Spinal cord (tissue), 10 donors: ENCODE results near the gene TBXAS1. TPM values are rescaled to one million over a fixed set of nuclear protein-coding genes. Genes with fewer than 3 reads are reported as not detected.

Source experiments
- DNase-seq, 6 donors: peaks; one replicate each; pipeline versions ENCODE4 v3.0.0 to v3.0.0-alpha.2; 2013 to 2015; ENCODE audit warnings: low spot score in 6 of 6, low read depth in 4 of 6
- H3K27ac ChIP-seq: one replicate; pipeline ENCODE4 v1.5.1; 2013; ENCODE audit warnings: low read depth, low read length, control low read depth
- H3K27me3 ChIP-seq: one replicate; pipeline ENCODE4 v1.6.1; 2013; ENCODE audit warnings: low read length; ENCODE audit not compliant: control insufficient read depth, insufficient read depth
- H3K36me3 ChIP-seq: one replicate; pipeline ENCODE4 v1.6.1; 2013; ENCODE audit warnings: low read length; ENCODE audit not compliant: control insufficient read depth, insufficient read depth
- H3K4me1 ChIP-seq: one replicate; pipeline ENCODE4 v1.6.1; 2013; ENCODE audit warnings: low read length; ENCODE audit not compliant: control insufficient read depth, insufficient read depth
- H3K4me3 ChIP-seq: one replicate; pipeline ENCODE4 v1.5.1; 2013; ENCODE audit warnings: low read depth, low read length, control low read depth
- H3K9me3 ChIP-seq: one replicate; pipeline ENCODE4 v1.6.1; 2013; ENCODE audit warnings: low read length; ENCODE audit not compliant: control insufficient read depth, insufficient read depth
- WGBS: methylation state at CpG from one replicate; pipeline ENCODE4 v1.1.5; 2013; ENCODE audit warnings: missing lambda C conversion rate; ENCODE audit not compliant: insufficient coverage; 5-methylcytosine and 5-hydroxymethylcytosine counted together
- long read RNA-seq, 4 donors: transcript quantifications; one replicate each; lab custom pipeline, GENCODE V29; 2026
- polyA plus RNA-seq, 2 donors: library from polyadenylated mRNA; unstranded; fragments of 120-200 nt; gene quantifications; one replicate each; pipeline ENCODE4 v1.2.1, GENCODE V29; 2013; ENCODE audit not compliant: insufficient read length in 2 of 2
- total RNA-seq, 2 donors: library from RNA; depleted of rRNA in 1 of 2; stranded (reverse); fragments of 120-200 nt in 1 of 2; fragments of >200 nt in 1 of 2; gene quantifications; one replicate each; pipeline versions ENCODE4 v1.2.3 to v1.2.4, GENCODE V29; 2013 to 2014
- donor health status: healthy.

The TBXAS1 gene
- total RNA-seq (10 to 100 TPM; 10.7 to 11.9 TPM), polyA plus RNA-seq (10 to 100 TPM in 1 of 2 donors, 1 to 10 TPM in 1; 8.1 to 10.0 TPM)
- long read RNA-seq, donor 1, partial matches to known transcripts, result 0 of 2 reads
- long read RNA-seq, donor 1, other reads (novel, unspliced or antisense), result 0 of 2 reads
- long read RNA-seq, donor 2, result 0 reads
- long read RNA-seq, donor 3, partial matches to known transcripts, result 0 of 1 reads
- long read RNA-seq, donor 3, other reads (novel, unspliced or antisense), result 0 of 1 reads
- long read RNA-seq, donor 4, result 0 reads

DNA sequence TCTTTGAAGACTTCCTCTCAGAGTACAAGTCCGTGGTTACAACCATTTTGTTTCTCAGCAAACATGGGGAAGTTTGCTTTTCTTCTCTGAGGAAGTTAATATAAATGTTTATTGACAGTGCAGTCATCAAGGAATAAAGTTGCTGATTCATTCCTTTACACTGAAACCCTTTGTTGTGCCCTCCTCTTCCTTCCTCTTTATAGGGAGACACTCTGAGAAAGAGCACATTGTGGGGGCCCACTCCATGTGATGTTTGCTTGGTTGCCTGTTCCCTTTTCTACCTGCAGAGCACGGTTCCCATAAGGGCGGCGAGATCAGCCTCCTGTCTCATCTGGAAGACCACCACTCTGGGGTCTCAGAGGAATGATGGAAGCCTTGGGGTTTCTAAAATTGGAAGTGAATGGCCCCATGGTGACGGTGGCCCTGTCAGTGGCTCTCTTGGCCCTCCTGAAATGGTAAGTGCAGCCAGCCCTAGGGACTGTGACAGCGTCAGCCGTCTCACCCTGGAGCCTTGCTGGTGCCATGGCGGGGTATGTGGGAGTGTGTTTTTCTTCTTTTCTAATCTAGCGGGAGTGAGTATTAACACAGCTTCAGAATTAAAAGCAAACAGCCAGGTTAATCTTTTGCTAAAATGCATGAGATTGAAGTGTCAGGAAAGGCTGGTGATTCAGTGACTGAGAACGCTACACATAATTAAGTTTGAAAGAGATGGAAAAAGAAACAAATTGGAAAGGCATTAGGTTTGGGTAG is at the start of gene TBXAS1:
TBXAS1 (plus strand) TSS at position 240 of the 750 bp plus-strand sequence; CDS start at position 367, 127 bp downstream.
- WGBS, result 92% methylated on average over 4 of the region's 10 CpGs
- no peaks in the 10 kb centered on the region for H3K36me3 ChIP-seq
- DNase-seq, result no peak
- no peaks in the 10 kb centered on the region for H3K27me3 ChIP-seq
- no peaks in the 10 kb centered on the region for H3K9me3 ChIP-seq
- H3K4me3 ChIP-seq, result no peak within 1 kb of the TSS
- no peaks in the 10 kb centered on the region for H3K4me1 ChIP-seq
- H3K27ac ChIP-seq, result no peak within 1 kb of the TSS

DNA sequence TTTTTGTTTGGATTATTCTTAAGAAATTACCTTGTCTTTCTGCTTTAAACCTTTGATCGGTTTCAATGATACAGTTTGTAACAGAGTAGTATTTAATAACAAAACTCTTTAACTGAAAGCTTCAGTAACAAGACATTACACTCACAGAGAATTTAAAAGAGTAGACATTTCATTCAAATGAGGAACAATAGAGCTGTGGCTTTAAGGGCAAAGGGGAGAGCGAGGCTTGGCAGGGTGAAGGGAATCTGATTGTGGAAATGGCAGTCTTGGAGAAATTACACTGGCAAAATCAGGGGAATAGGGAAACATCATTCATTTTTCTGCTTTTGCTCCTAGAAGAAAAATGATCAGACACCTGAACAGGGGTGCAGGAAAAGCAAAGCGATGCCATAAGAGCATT is 46.1 kb upstream of the TBXAS1 start:
- no peaks in the 10 kb centered on the region for H3K9me3 ChIP-seq
- WGBS, result 67% methylated on average over 2 of the region's 3 CpGs
- H3K27ac ChIP-seq, result no peak overlapping the region
- H3K4me1 ChIP-seq, result peaks cover 6% of the 10 kb centered on the region
- no peaks in the 10 kb centered on the region for H3K36me3 ChIP-seq
- H3K4me3 ChIP-seq, result no peak overlapping the region
- DNase-seq, result no peak
- H3K27me3 ChIP-seq, result no peaks in the 10 kb centered on the region

DNA sequence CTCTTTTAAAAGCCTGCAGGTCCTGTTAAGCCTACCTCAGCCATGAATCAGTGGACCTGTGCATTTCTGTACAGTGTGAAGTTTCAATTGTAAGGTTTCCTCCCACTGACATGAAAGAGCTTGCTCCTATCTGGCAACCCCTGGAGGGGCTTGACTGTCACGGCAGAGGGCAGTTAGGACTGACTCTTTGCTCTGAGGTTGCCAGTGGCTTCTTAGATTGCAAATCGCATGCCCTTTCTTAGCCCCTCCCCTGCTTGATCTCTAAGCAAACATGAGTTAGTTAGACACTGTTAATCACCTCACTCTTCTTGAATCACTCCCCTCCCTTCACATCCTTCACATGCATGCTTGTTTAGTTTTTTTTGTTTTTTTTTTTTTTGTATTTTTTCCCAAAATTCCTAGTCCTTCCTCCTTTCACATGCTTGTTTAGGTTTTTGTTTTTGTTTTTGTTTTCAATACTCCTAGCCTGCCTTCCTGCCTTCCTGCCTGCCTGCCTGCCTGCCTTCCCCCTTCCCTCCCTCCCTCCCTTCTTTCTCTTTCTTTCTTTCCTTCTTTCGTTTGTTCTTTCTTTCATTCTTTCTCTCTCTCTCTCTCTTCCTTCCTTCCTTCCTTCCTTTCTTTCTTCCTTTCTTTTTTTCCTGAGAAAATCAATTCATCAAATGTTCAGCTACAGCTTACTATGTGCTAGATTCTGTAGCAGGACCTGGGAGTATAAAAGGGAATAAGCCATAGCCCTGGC is 45.2 kb upstream of the TBXAS1 start:
- Histone ChIP-seq H3K9me3 (no peaks in the 10 kb centered on the region), H3K27ac (no peak overlapping the region), H3K4me1 (no peaks in the 10 kb centered on the region), H3K27me3 (no peaks in the 10 kb centered on the region), H3K4me3 (no peak overlapping the region), H3K36me3 (no peaks in the 10 kb centered on the region)
- DNase-seq, result no peak
- 54% methylated on average over 2 of the region's 3 CpGs for WGBS

DNA sequence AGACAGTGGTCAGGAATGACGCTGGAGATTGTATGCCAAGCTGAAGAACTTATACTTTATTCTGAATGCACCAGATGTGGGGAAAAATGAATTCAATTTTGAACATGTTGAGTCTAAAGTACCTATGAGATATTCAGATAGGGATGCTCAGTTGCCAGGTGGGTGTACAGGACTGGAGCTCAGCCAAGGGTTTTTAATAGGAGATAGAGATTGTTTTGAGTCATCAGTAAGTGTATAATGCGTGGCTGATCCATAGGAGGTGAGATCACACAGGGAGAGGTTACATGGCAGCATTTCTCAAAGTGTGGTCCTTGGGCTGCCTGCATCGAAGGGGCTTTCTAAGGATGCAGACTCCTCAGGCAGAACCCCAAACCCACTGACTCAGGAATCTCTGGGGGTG is 44.4 kb upstream of the TBXAS1 start:
- no peaks in the 10 kb centered on the region for H3K4me1 ChIP-seq
- H3K27me3 ChIP-seq, result no peaks in the 10 kb centered on the region
- no peak overlapping the region for H3K27ac ChIP-seq
- no peak overlapping the region for H3K4me3 ChIP-seq
- H3K9me3 ChIP-seq, result no peaks in the 10 kb centered on the region
- peaks cover 3% of the 10 kb centered on the region for H3K36me3 ChIP-seq
- WGBS, result 89% methylated on average over 3 of the region's 3 CpGs
- DNase-seq, result no peak

DNA sequence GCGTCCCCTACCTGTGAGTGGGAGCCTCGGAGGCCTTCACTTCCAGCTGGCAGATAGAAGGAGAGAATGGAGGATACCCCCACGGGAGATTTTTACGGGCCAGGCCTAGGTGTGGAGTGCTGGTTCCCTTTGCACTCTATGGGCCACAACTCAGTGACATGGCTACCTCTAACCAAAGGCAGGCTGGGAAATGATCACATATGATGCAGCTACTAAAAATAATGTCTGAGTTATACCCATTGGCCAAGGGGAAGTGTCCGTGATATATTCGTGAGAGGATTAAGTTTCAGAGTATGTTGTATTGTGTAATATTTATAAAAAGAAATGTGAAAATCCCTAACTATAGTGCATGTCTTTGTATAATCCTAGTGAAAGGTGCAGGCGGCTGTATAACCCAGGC is 37.7 kb upstream of the TBXAS1 start:
- Histone ChIP-seq H3K4me1 (no peaks in the 10 kb centered on the region), H3K36me3 (peaks cover 3% of the 10 kb centered on the region), H3K27ac (no peak overlapping the region), H3K27me3 (no peaks in the 10 kb centered on the region), H3K4me3 (no peak overlapping the region), H3K9me3 (no peaks in the 10 kb centered on the region)
- WGBS, result 100% methylated on average over 1 of the region's 7 CpGs
- no peak for DNase-seq

DNA sequence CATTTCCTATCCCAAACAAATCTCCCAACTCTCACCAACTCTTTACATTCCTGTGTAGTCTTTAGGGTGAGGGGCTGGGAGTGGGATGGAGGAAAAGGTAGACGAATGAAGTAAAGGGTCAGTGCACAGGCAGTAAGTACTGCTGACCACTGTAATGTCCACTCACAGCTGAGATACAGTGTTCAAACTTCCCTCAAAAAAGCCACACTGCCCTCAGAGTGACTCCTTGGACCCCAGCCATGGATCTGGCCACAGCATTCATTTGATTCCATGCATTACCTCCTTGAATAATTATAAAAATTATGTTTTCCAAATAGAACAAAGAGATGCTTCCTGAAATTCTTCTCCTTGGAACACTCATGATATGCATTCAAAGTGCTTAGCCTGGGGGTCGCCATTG is 31.5 kb upstream of the TBXAS1 start:
- no peak overlapping the region for H3K4me3 ChIP-seq

DNA sequence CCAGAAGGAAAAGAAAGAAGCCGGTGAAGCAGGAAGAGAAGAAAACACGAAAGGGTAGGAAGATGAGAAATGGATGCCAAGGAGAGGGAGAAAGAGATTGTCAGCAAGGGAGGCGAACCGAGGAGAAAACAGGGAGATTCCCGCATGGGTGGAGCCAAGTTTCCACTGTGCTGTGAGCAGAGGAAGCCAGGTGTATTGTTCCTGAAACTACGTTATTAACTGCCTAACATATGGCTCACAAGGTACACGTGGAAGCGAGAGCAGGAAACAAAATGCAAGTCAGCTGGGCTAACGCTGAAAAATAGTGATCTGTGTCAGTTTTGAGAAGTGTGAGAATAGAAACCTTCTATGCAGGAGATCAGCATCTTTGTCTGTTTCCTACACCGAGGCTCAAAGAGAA is 30.8 kb upstream of the TBXAS1 start:
- H3K4me3 ChIP-seq, result no peak overlapping the region
- H3K9me3 ChIP-seq, result no peaks in the 10 kb centered on the region
- no peak overlapping the region for H3K27ac ChIP-seq
- H3K4me1 ChIP-seq, result no peaks in the 10 kb centered on the region
- H3K27me3 ChIP-seq, result no peaks in the 10 kb centered on the region
- 27% methylated on average over 5 of the region's 10 CpGs for WGBS
- no peaks in the 10 kb centered on the region for H3K36me3 ChIP-seq
- DNase-seq, result peak in 1 of 6 donors; percentile 75

More for the DNA sequence above, 31.5 kb upstream of the TBXAS1 start:
- Histone ChIP-seq H3K27ac (no peak overlapping the region), H3K4me1 (no peaks in the 10 kb centered on the region), H3K36me3 (no peaks in the 10 kb centered on the region), H3K27me3 (no peaks in the 10 kb centered on the region), H3K9me3 (no peaks in the 10 kb centered on the region)
- WGBS, result no CpG with 5 or more reads among the region's 2 CpGs
- DNase-seq, result no peak

DNA sequence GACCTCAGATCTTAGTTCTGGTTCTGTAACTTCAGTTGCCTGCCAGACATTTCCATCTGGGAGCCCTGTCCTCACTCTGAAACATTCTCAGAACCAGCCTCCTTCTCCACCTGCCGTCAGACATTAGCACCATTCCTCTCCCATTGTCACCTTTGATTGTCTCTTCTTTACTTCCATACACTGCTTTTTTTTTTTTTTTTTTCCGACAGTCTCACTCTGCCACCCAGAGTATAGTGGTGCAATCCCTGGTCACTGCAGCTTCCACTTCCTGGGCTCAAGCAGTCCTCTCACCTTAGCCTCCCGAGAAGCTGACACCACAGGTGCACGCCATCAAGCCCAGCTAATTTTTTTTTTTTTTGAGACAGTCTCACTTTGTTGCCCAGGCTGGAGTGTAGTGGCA is 30.2 kb upstream of the TBXAS1 start:
- Histone ChIP-seq H3K4me1 (no peaks in the 10 kb centered on the region), H3K36me3 (no peaks in the 10 kb centered on the region), H3K4me3 (no peak overlapping the region), H3K9me3 (no peaks in the 10 kb centered on the region), H3K27me3 (no peaks in the 10 kb centered on the region), H3K27ac (no peak overlapping the region)
- WGBS, result 88% methylated on average over 3 of the region's 4 CpGs
- no peak for DNase-seq

DNA sequence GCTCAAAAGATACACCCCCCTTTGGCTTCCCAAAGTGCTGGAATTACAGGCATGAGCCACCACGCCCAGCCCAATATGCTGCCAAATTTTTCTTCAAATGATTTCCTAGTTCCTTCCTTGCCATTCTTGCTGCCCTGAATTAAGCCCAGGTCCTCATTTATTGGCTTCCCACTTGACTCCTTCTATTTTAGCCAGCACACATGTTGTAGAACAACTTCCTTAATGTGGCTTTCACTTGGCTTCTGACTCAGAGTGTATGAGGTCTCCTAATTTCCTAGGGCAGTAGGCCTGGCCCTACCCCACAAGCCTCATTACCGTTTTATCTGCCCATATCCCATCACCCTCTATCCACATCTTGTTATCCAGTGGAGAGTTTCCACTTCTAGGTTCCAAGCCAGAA is 29.5 kb upstream of the TBXAS1 start:
- WGBS, result 88% methylated on average over 2 of the region's 2 CpGs
- H3K4me1 ChIP-seq, result no peaks in the 10 kb centered on the region

More for the DNA sequence above, 29.5 kb upstream of the TBXAS1 start:
- no peak overlapping the region for H3K27ac ChIP-seq
- H3K27me3 ChIP-seq, result no peaks in the 10 kb centered on the region
- DNase-seq, result no peak
- H3K36me3 ChIP-seq, result no peaks in the 10 kb centered on the region
- H3K4me3 ChIP-seq, result no peak overlapping the region
- H3K9me3 ChIP-seq, result no peaks in the 10 kb centered on the region
